ENCODE data around the gene DAPK1.
A peak's percentile ranks its signal among the peaks of the same experiment; 100 is the strongest.
"Not testable (repeated sequence)": the region's sequence is repeated elsewhere in the genome, so short reads cannot be mapped to it uniquely, and the experiment has no call there.

Gene DAPK1

GRCh38 chr9:87534957-87535356 is 37.3 kb downstream of the DAPK1 start:
- no peaks in the 10 kb centered on the region for H3K27me3 Mint-ChIP-seq (ENCODE audit: low read depth)
- no peaks in the 10 kb centered on the region for H3K36me3 Mint-ChIP-seq (ENCODE audit: low read depth)
- H3K4me1 Mint-ChIP-seq (ENCODE audit: low read depth) = peaks cover 6% of the 10 kb centered on the region
- no peak overlapping the region for H3K4me3 Mint-ChIP-seq
- H3K27ac Mint-ChIP-seq = no peak overlapping the region
- no peaks in the 10 kb centered on the region for H3K9me3 Mint-ChIP-seq

DNA sequence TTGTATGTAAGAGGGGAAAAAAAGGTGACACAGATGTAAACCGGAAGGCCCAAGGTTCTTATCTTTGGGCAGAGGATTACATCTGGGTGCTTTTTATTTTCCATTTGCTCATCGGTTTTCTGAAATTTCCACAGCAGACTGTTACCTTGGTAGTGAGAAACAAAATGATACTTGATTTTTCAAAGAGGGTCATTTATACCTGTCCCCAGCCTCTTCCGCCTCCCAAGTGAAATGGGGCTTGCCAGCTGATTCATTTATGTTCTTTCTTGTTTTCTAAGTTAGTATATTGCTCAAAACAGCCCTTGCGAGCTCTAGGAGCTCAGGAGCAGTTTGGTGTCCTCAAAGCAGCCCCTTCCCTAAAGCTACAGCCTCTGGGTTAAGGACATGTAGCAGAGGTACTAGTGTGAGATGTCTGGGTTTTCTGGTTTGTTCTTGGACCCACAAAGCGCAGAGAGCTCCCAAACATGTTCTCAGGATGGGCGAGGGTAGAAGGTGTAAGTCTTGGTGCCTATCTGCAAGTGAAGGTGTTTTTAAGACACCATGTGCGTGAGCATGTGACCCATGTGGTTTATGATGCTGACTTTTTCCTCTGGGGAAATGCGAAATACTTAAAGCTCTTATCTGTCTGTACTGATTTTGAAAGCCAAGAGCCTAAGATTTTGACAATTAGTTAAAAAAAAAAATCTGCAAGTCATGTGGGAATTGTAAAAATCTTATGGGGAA is 38.3 kb downstream of the DAPK1 start:
- Mint-ChIP-seq H3K4me3 (no peak overlapping the region), H3K27me3 (ENCODE audit: low read depth) (no peaks in the 10 kb centered on the region), H3K36me3 (ENCODE audit: low read depth) (no peaks in the 10 kb centered on the region), H3K4me1 (ENCODE audit: low read depth) (peaks cover 6% of the 10 kb centered on the region), H3K9me3 (no peaks in the 10 kb centered on the region), H3K27ac (peak overlapping the region; percentile 76)

DNA sequence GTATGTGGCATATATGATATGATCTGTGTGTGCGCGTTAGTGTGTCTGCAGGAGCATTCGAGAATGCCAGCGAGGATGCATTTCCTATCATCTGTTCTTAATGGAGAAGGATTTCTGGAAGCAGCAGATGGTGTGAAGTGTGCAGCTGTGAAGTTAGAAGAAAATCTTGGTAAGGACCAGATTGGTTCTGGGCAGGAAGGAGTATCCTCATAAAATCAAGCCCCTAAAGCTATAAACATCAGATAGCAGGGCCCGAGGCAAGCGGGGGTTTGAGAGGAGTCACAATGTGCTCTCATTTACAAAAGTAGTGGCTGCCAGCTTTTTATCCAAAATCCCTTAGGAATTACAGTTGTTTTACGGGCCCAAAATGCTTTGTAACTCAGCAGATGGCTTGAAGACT is 40.0 kb downstream of the DAPK1 start:
- Mint-ChIP-seq H3K27ac (no peak overlapping the region), H3K4me3 (no peak overlapping the region), H3K4me1 (ENCODE audit: low read depth) (peaks cover 6% of the 10 kb centered on the region), H3K27me3 (ENCODE audit: low read depth) (no peaks in the 10 kb centered on the region), H3K9me3 (no peaks in the 10 kb centered on the region), H3K36me3 (ENCODE audit: low read depth) (no peaks in the 10 kb centered on the region)

DNA sequence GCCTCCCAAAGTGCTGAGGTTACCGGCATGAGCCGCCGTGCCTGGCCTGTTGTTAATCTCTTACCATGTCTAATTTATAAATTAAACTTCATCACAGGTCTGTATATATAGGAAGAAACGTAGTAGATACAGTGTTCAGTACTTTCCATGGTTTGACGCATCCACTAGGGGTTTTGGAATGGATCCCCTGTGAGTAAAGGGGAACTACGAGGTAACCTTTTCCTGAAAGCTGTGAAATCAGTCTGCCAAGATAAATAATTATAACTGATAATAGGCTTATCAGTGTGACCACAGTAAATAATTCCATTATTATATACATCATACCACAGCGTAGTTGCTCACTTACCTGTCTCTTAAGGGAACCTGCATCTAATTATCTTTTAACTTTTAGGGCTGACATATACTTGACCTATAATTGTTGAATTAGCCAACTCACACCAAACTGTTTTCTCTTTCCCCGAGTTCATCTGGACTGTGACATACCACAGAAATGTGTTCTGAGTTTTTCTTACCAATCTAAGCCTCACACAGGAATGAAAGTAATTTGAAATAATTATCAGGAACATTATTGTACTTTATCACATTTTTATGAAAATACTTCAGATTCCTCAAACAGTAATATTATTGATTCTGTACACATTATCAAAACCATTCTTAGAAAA is 42.9 kb downstream of the DAPK1 start:
- Mint-ChIP-seq H3K4me3 (no peak overlapping the region), H3K9me3 (no peaks in the 10 kb centered on the region), H3K27me3 (ENCODE audit: low read depth) (no peaks in the 10 kb centered on the region), H3K36me3 (ENCODE audit: low read depth) (no peaks in the 10 kb centered on the region), H3K27ac (no peak overlapping the region), H3K4me1 (ENCODE audit: low read depth) (peaks cover 6% of the 10 kb centered on the region)

- Mint-ChIP-seq H3K9me3 (no peaks in the 10 kb centered on the region), H3K36me3 (ENCODE audit: low read depth) (no peaks in the 10 kb centered on the region), H3K4me1 (ENCODE audit: low read depth) (no peaks in the 10 kb centered on the region), H3K27ac (no peak overlapping the region), H3K27me3 (ENCODE audit: low read depth) (no peaks in the 10 kb centered on the region), H3K4me3 (no peak overlapping the region)
Measured at GRCh38 chr9:87541663-87542062, 44.0 kb downstream of the DAPK1 start.

- no peaks in the 10 kb centered on the region for H3K36me3 Mint-ChIP-seq (ENCODE audit: low read depth)
- H3K27ac Mint-ChIP-seq = no peak overlapping the region
- no peaks in the 10 kb centered on the region for H3K9me3 Mint-ChIP-seq
- no peaks in the 10 kb centered on the region for H3K27me3 Mint-ChIP-seq (ENCODE audit: low read depth)
- H3K4me1 Mint-ChIP-seq (ENCODE audit: low read depth) = no peaks in the 10 kb centered on the region
- H3K4me3 Mint-ChIP-seq = no peak overlapping the region
Measured at GRCh38 chr9:87542141-87542540, 44.5 kb downstream of the DAPK1 start.

DNA sequence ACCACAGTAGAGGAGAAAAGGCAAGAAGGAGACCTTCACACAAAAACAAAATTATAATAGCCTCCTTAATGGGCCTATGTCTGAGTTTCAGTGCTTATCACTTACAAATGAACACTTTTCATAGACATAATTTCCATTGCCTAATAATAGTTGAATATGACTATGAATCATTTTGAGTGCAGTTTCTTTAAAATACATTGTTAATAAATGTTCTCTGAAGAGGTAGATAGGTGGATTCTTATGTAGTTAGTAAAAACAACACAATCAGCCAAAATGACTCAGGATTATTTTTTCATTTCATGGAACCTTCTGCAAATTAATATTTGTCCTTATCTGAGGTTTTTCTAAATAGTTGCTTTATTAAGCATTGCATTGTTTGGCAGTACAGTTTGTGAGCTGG is 45.6 kb downstream of the DAPK1 start:
- no peak overlapping the region for H3K4me3 Mint-ChIP-seq
- H3K27me3 Mint-ChIP-seq (ENCODE audit: low read depth) = no peaks in the 10 kb centered on the region
- H3K36me3 Mint-ChIP-seq (ENCODE audit: low read depth) = no peaks in the 10 kb centered on the region
- no peak overlapping the region for H3K27ac Mint-ChIP-seq
- no peaks in the 10 kb centered on the region for H3K9me3 Mint-ChIP-seq
- no peaks in the 10 kb centered on the region for H3K4me1 Mint-ChIP-seq (ENCODE audit: low read depth)

DNA sequence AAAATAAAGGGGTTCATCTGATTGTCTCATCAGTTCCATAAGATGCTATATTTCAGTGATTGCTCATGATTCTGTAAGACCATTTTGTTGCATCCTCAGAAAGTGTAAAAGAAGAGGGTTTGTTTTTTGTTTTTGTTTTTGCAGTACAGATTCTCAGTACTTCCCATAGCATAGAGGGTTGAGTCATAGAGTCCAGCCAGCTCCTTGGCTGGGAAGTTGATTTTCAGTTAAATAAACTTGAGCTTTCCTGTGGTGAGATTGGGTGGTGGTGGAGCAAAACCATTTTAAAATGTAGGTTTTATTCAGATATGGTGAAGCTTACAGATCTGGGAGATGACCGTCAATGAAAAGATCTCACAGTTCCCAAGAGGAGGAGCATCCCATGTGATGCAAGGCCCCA is 48.2 kb downstream of the DAPK1 start:
- Mint-ChIP-seq H3K9me3 (no peaks in the 10 kb centered on the region), H3K4me1 (ENCODE audit: low read depth) (no peaks in the 10 kb centered on the region), H3K4me3 (no peak overlapping the region), H3K27ac (no peak overlapping the region), H3K27me3 (ENCODE audit: low read depth) (peaks cover 4% of the 10 kb centered on the region), H3K36me3 (ENCODE audit: low read depth) (no peaks in the 10 kb centered on the region)

DNA sequence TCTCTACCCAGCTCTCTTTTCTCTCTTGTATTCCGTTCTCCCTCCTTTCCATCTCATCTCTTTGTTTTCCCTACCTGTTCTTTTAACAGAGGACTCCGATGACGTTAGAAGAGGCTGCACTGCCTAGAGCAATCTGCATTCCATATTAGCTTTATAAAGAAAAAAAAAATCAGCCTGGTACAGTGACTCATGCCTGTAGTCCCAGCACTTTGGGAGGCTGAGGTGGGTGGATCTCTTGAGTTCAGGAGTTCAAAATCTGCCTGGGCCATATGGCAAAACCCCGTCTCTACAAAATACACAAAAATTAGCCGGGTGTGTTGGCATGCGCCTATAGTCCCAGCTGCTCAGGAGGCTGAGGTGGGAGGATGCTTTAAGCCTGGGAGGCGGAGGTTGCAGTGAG is 49.0 kb downstream of the DAPK1 start:
- Mint-ChIP-seq H3K9me3 (no peaks in the 10 kb centered on the region), H3K4me1 (ENCODE audit: low read depth) (no peaks in the 10 kb centered on the region), H3K27ac (no peak overlapping the region)

DNA sequence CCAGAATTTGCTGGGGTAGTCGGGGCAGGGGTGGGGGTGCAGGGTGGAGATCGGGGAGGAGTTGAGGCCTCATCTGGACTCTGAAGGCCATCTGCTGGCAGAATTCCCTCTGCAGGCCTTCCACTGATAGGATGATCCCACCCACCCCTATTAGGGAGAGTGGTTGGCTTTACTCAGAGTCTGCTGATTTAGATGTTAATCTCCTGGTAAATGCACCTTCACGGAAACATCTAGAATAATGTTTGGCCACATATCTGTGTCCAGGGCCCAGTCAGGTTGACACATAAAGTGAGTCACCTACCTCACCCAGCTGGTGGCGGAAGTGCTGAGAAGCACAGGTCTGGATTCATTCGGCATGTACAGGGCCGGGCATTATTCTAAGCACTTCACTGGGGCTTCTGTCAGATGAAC is 50.0 kb downstream of the DAPK1 start:
- H3K4me1 Mint-ChIP-seq (ENCODE audit: low read depth) = no peaks in the 10 kb centered on the region

More for the DNA sequence above, 49.0 kb downstream of the DAPK1 start:
- H3K27me3 Mint-ChIP-seq (ENCODE audit: low read depth) = peaks cover 4% of the 10 kb centered on the region
- no peaks in the 10 kb centered on the region for H3K36me3 Mint-ChIP-seq (ENCODE audit: low read depth)
- H3K4me3 Mint-ChIP-seq = no peak overlapping the region

GRCh38 chr9:87548159-87548558 is 50.5 kb downstream of the DAPK1 start:
- peaks cover 4% of the 10 kb centered on the region for H3K27me3 Mint-ChIP-seq (ENCODE audit: low read depth)
- H3K36me3 Mint-ChIP-seq (ENCODE audit: low read depth) = no peaks in the 10 kb centered on the region
- H3K9me3 Mint-ChIP-seq = no peaks in the 10 kb centered on the region
- H3K4me3 Mint-ChIP-seq = no peak overlapping the region
- H3K27ac Mint-ChIP-seq = no peak overlapping the region
- H3K4me1 Mint-ChIP-seq (ENCODE audit: low read depth) = no peaks in the 10 kb centered on the region

More for the DNA sequence above, 50.0 kb downstream of the DAPK1 start:
- peaks cover 4% of the 10 kb centered on the region for H3K27me3 Mint-ChIP-seq (ENCODE audit: low read depth)
- no peaks in the 10 kb centered on the region for H3K36me3 Mint-ChIP-seq (ENCODE audit: low read depth)
- no peak overlapping the region for H3K27ac Mint-ChIP-seq
- no peak overlapping the region for H3K4me3 Mint-ChIP-seq
- no peaks in the 10 kb centered on the region for H3K9me3 Mint-ChIP-seq

DNA sequence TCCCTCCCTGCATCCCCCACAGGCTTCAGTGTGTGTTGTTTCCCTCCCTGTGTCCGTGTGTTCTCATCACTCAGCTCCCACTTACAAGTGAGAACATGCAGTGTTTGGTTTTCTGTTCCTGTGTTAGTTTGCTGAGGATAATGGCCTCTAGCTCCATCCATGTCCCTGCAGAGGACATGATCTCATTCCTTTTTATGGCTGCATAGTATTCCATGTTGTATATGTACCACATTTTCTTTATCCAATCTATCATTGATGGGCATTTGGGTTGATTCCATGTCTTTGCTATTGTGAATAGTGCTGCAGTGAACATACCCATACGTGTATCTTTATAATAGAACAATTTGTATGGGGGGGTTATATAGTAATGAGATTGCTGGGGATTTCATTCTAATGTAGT is 51.4 kb downstream of the DAPK1 start:
- H3K9me3 Mint-ChIP-seq; H3K36me3 Mint-ChIP-seq (ENCODE audit: low read depth); H3K4me1 Mint-ChIP-seq (ENCODE audit: low read depth); H3K27me3 Mint-ChIP-seq (ENCODE audit: low read depth); H3K4me3 Mint-ChIP-seq; H3K27ac Mint-ChIP-seq: not testable (repeated sequence)

DNA sequence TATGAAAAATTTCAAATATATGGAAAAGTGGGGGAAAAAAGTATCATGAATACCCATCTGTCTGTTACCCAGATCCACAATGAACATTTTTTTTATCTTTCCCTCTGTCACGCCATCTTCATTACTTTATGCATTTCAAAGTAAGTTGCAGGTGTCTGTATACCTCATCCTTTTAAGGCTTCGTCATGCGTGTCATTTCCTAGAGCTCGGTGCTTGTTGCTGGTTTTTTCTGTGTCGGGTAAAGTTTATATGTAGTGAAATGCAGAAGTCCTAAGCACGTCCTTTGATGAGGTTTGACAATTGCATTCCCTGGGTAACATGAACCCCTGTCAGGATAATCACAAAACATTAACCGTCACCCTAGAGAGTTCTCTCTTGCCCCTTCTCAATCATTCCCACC is 52.1 kb downstream of the DAPK1 start:
- no peaks in the 10 kb centered on the region for H3K9me3 Mint-ChIP-seq

GRCh38 chr9:87550253-87550954 is 52.7 kb downstream of the DAPK1 start:
- Mint-ChIP-seq H3K9me3 (no peaks in the 10 kb centered on the region), H3K4me1 (ENCODE audit: low read depth) (no peaks in the 10 kb centered on the region), H3K4me3 (no peak overlapping the region), H3K27ac (no peak overlapping the region), H3K27me3 (ENCODE audit: low read depth) (peaks cover 4% of the 10 kb centered on the region), H3K36me3 (ENCODE audit: low read depth) (no peaks in the 10 kb centered on the region)

More for the DNA sequence above, 52.1 kb downstream of the DAPK1 start:
- Mint-ChIP-seq H3K4me3 (no peak overlapping the region), H3K36me3 (ENCODE audit: low read depth) (no peaks in the 10 kb centered on the region), H3K27me3 (ENCODE audit: low read depth) (peaks cover 4% of the 10 kb centered on the region), H3K27ac (no peak overlapping the region), H3K4me1 (ENCODE audit: low read depth) (no peaks in the 10 kb centered on the region)

GRCh38 chr9:87551772-87552217 is 54.1 kb downstream of the DAPK1 start:
- H3K4me3 Mint-ChIP-seq = no peak overlapping the region
- H3K9me3 Mint-ChIP-seq = no peaks in the 10 kb centered on the region
- H3K4me1 Mint-ChIP-seq (ENCODE audit: low read depth) = no peaks in the 10 kb centered on the region
- H3K27ac Mint-ChIP-seq = no peak overlapping the region
- peaks cover 4% of the 10 kb centered on the region for H3K27me3 Mint-ChIP-seq (ENCODE audit: low read depth)
- H3K36me3 Mint-ChIP-seq (ENCODE audit: low read depth) = no peaks in the 10 kb centered on the region
